Smooth muscle cell (in vitro differentiated cells): Measurements from ENCODE around the gene PTPRD. TPM values are rescaled to one million over a fixed set of nuclear protein-coding genes. Genes with fewer than 3 reads are reported as not detected.

Source experiments
- DNase-seq: peaks from one replicate; lab custom pipeline; 2025; ENCODE audit not compliant: unreplicated experiment; lab: John Stamatoyannopoulos, UW
- H2AFZ ChIP-seq: fragments of 200-600 bp; sonication (generic); 2 replicates; pipeline ENCODE4 v1.6.0; 2016; ENCODE audit warnings: antibody characterized with exemption, low read depth, mild to moderate bottlenecking
- H3F3A ChIP-seq: fragments of 200-600 bp; sonication (generic); 2 replicates; pipeline ENCODE4 v1.6.0; 2017; ENCODE audit warnings: antibody characterized with exemption, low read depth
- H3K27ac ChIP-seq: fragments of 200-600 bp; sonication (generic); 2 replicates; pipeline ENCODE4 v1.5.1; 2016; ENCODE audit warnings: low read depth, mild to moderate bottlenecking
- H3K27me3 ChIP-seq: fragments of 200-600 bp; sonication (generic); 2 replicates; pipeline ENCODE4 v1.6.1; 2016; ENCODE audit warnings: low read depth, mild to moderate bottlenecking
- H3K36me3 ChIP-seq: fragments of 200-600 bp; sonication (generic); 2 replicates; pipeline ENCODE4 v1.5.1; 2016; ENCODE audit warnings: low read depth
- H3K4me1 ChIP-seq: fragments of 200-600 bp; sonication (generic); 2 replicates; pipeline ENCODE4 v1.5.1; 2016; ENCODE audit warnings: low read depth
- H3K4me2 ChIP-seq: fragments of 200-600 bp; sonication (generic); 2 replicates; pipeline ENCODE4 v1.6.0; 2016; ENCODE audit warnings: mild to moderate bottlenecking
- H3K4me3 ChIP-seq: fragments of 200-600 bp; sonication (generic); 2 replicates; pipeline ENCODE4 v1.5.1; 2016; ENCODE audit warnings: mild to moderate bottlenecking
- H3K79me2 ChIP-seq: fragments of 200-600 bp; sonication (generic); 2 replicates; pipeline ENCODE4 v1.6.0; 2016; ENCODE audit warnings: low read depth, mild to moderate bottlenecking
- H3K9ac ChIP-seq: fragments of 200-600 bp; sonication (generic); 2 replicates; pipeline ENCODE4 v1.6.0; 2016; ENCODE audit warnings: low read depth
- H3K9me3 ChIP-seq: fragments of 200-600 bp; sonication (generic); replicated peaks from 2 replicates; pipeline ENCODE4 v1.5.1; 2016; ENCODE audit warnings: low read depth
- H4K20me1 ChIP-seq: fragments of 200-600 bp; sonication (generic); 2 replicates; pipeline ENCODE4 v1.6.0; 2016; ENCODE audit warnings: low read depth
- CTCF ChIP-seq: fragments of 200-600 bp; sonication (generic); IDR thresholded peaks from 2 replicates; pipeline ENCODE4 v1.5.1; 2017; ENCODE audit warnings: borderline replicate concordance, mild to moderate bottlenecking, antibody characterized with exemption; ENCODE audit not compliant: insufficient read depth, poor library complexity, severe bottlenecking
- WGBS: methylation state at CpG from one replicate; pipeline ENCODE4 v1.1.7; 2016; ENCODE audit warnings: low lambda C conversion rate; 5-methylcytosine and 5-hydroxymethylcytosine counted together
- polyA plus RNA-seq: library from polyadenylated mRNA; unstranded; fragments of >200 nt; fragmentation: Nextera tagmentation; extraction: Ambion mirVana; gene quantifications from 2 replicates; pipeline ENCODE4 v1.2.1, GENCODE V29; 2016
- total RNA-seq: library from RNA; depleted of rRNA; stranded (reverse); fragments of >200 nt; gene quantifications from 2 replicates; pipeline ENCODE4 v1.2.3, GENCODE V29; 2014

PTPRD gene
- total and polyA plus RNA-seq, 2 experiments from 2014 or later, result 6.5 to 61.0 TPM

GRCh38 chr9:8877753-8878494 is 1734.9 kb downstream of the PTPRD start:
- no peaks in the 10 kb centered on the region for H4K20me1 ChIP-seq
- TF ChIP-seq CTCF, result no peak
- DNase-seq, result no peak
- H3K27me3 ChIP-seq, result no peaks in the 10 kb centered on the region
- no peaks in the 10 kb centered on the region for H3K36me3 ChIP-seq
- H3K27ac ChIP-seq, result no peak overlapping the region
- H3K9ac ChIP-seq, result no peak overlapping the region
- no peak overlapping the region for H2AFZ ChIP-seq
- no peak overlapping the region for H3K4me3 ChIP-seq
- WGBS, result 38% methylated on average over 3 of the region's 3 CpGs
- H3K4me2 ChIP-seq, result no peak overlapping the region
- no peaks in the 10 kb centered on the region for H3K4me1 ChIP-seq
- no peaks in the 10 kb centered on the region for H3K79me2 ChIP-seq
- H3K9me3 ChIP-seq, result no peaks in the 10 kb centered on the region
- H3F3A ChIP-seq, result no peaks in the 10 kb centered on the region

- no peaks in the 10 kb centered on the region for H3K4me1 ChIP-seq
- H3K79me2 ChIP-seq, result no peaks in the 10 kb centered on the region
- H3K36me3 ChIP-seq, result no peaks in the 10 kb centered on the region
- H4K20me1 ChIP-seq, result no peaks in the 10 kb centered on the region
- no peaks in the 10 kb centered on the region for H3K27me3 ChIP-seq
- H3K9ac ChIP-seq, result no peak overlapping the region
- no peak overlapping the region for H3K4me2 ChIP-seq
- H3K27ac ChIP-seq, result no peak overlapping the region
- no peak for TF ChIP-seq CTCF
- no peaks in the 10 kb centered on the region for H3F3A ChIP-seq
- H3K9me3 ChIP-seq, result no peaks in the 10 kb centered on the region
- DNase-seq, result no peak
- WGBS, result 83% methylated on average over 2 of the region's 2 CpGs
- no peak overlapping the region for H2AFZ ChIP-seq
- H3K4me3 ChIP-seq, result no peak overlapping the region
Observed at GRCh38 chr9:8876303-8876702, 1736.5 kb downstream of the PTPRD start.

GRCh38 chr9:8874482-8874881 is 1738.3 kb downstream of the PTPRD start:
- 80% methylated on average over 1 of the region's 1 CpG for whole genome bisulfite sequencing
- no peaks in the 10 kb centered on the region for H3K79me2 ChIP-seq
- no peaks in the 10 kb centered on the region for H4K20me1 ChIP-seq
- no peak overlapping the region for H3K9ac ChIP-seq
- H3K4me1 ChIP-seq, result no peaks in the 10 kb centered on the region
- H3K4me2 ChIP-seq, result no peak overlapping the region
- H3K4me3 ChIP-seq, result no peak overlapping the region
- no peak for TF ChIP-seq CTCF
- no peaks in the 10 kb centered on the region for H3K9me3 ChIP-seq
- no peaks in the 10 kb centered on the region for H3F3A ChIP-seq
- H3K27me3 ChIP-seq, result no peaks in the 10 kb centered on the region
- DNase-seq, result no peak
- no peak overlapping the region for H2AFZ ChIP-seq
- H3K36me3 ChIP-seq, result no peaks in the 10 kb centered on the region
- H3K27ac ChIP-seq, result no peak overlapping the region

- no peak overlapping the region for H3K9ac ChIP-seq
- H4K20me1 ChIP-seq, result no peaks in the 10 kb centered on the region
- H2AFZ ChIP-seq, result no peak overlapping the region
- no peak overlapping the region for H3K27ac ChIP-seq
- no peaks in the 10 kb centered on the region for H3K9me3 ChIP-seq
- H3K4me2 ChIP-seq, result no peak overlapping the region
- no peak overlapping the region for H3K4me3 ChIP-seq
- no peak for DNase-seq
- no peak for TF ChIP-seq CTCF
- no peaks in the 10 kb centered on the region for H3K27me3 ChIP-seq
- H3K79me2 ChIP-seq, result no peaks in the 10 kb centered on the region
- H3K36me3 ChIP-seq, result no peaks in the 10 kb centered on the region
- WGBS, result 59% methylated on average over 3 of the region's 3 CpGs
- no peaks in the 10 kb centered on the region for H3F3A ChIP-seq
- peaks cover 5% of the 10 kb centered on the region for H3K4me1 ChIP-seq
Observed at GRCh38 chr9:8872802-8873201, 1740.0 kb downstream of the PTPRD start.
